Activated CD4-positive, alpha-beta T cell treated with anti-CD3 and anti-CD28 coated beads, Interleukin-2, amount 10 ng/mL, durations not matched to agents 7 days and 5 days (primary cell): ENCODE results near the gene SORCS2. TPM values are rescaled to one million over a fixed set of nuclear protein-coding genes. Genes with fewer than 3 reads are reported as not detected.

Experiments used
- CTCF ChIA-PET: fragments of 350-600 bp; sonication (Branson Sonifier 250); formaldehyde crosslinking; loops from one replicate; lab custom pipeline; 2021; ENCODE audit warnings: antibody characterized with exemption; lab: Charles Lee
- POLR2A ChIA-PET: fragments of 350-600 bp; sonication (Branson Sonifier 250); formaldehyde crosslinking; loops from one replicate; lab custom pipeline; 2021; ENCODE audit warnings: antibody characterized with exemption; lab: Charles Lee
- DNase-seq: peaks from one replicate; pipeline ENCODE4 v3.0.0-alpha.2; 2020
- H3K27ac Mint-ChIP-seq: one replicate; pipeline ENCODE4 v1.8.0; 2021; ENCODE audit warnings: mild to moderate bottlenecking, moderate library complexity, mixed read lengths
- H3K27me3 Mint-ChIP-seq: one replicate; pipeline ENCODE4 v1.8.0; 2021; ENCODE audit warnings: mixed read lengths
- H3K36me3 Mint-ChIP-seq: one replicate; pipeline ENCODE4 v1.8.0; 2021; ENCODE audit warnings: low read depth, mixed read lengths
- H3K4me1 Mint-ChIP-seq: one replicate; pipeline ENCODE4 v1.8.0; 2021; ENCODE audit warnings: mixed read lengths
- H3K4me3 Mint-ChIP-seq: one replicate; pipeline ENCODE4 v1.8.0; 2021; ENCODE audit warnings: mild to moderate bottlenecking, moderate library complexity, mixed read lengths
- H3K9me3 Mint-ChIP-seq: one replicate; pipeline ENCODE4 v1.8.0; 2021; ENCODE audit warnings: mixed read lengths
- total RNA-seq, 2 experiments: library from RNA; stranded (reverse); gene quantifications; one replicate each; pipeline ENCODE4 v1.2.3, GENCODE V29; 2021

SORCS2 gene
- total RNA-seq, 2 experiments from 2014 or later = not detected

- peaks cover 7% of the 10 kb centered on the region for H3K27me3 Mint-ChIP-seq
- CTCF ChIA-PET = no interaction called here
- H3K36me3 Mint-ChIP-seq = no peaks in the 10 kb centered on the region
- no peak overlapping the region for H3K4me3 Mint-ChIP-seq
- no peaks in the 10 kb centered on the region for H3K4me1 Mint-ChIP-seq
- no peak overlapping the region for H3K27ac Mint-ChIP-seq
- no peaks in the 10 kb centered on the region for H3K9me3 Mint-ChIP-seq
- POLR2A ChIA-PET = no interaction called here
- no peak for DNase-seq
Measured at GRCh38 chr4:7487998-7488671, 295.8 kb downstream of the SORCS2 start.

- Mint-ChIP-seq H3K4me1 (no peaks in the 10 kb centered on the region), H3K27ac (no peak overlapping the region)
Measured at GRCh38 chr4:7491915-7492314, 299.6 kb downstream of the SORCS2 start.

GRCh38 chr4:7498446-7499200 is 306.3 kb downstream of the SORCS2 start:
- DNase-seq = no peak
- no peaks in the 10 kb centered on the region for H3K36me3 Mint-ChIP-seq
- H3K27ac Mint-ChIP-seq = peak overlapping the region; percentile 32
- H3K4me3 Mint-ChIP-seq = no peak overlapping the region
- POLR2A ChIA-PET = no interaction called here
- CTCF ChIA-PET = interaction anchor here (0.6 kb wide), 1 partner anchor 553 kb away, joined by 3 read pairs; no protein-coding TSS in a partner anchor
- H3K9me3 Mint-ChIP-seq = no peaks in the 10 kb centered on the region
- no peaks in the 10 kb centered on the region for H3K27me3 Mint-ChIP-seq
- no peaks in the 10 kb centered on the region for H3K4me1 Mint-ChIP-seq

More at GRCh38 chr4:7491915-7492314, 299.6 kb downstream of the SORCS2 start:
- POLR2A ChIA-PET = no interaction called here
- Mint-ChIP-seq H3K9me3 (no peaks in the 10 kb centered on the region), H3K27me3 (peaks cover 7% of the 10 kb centered on the region), H3K36me3 (no peaks in the 10 kb centered on the region), H3K4me3 (no peak overlapping the region)
- DNase-seq = no peak
- CTCF ChIA-PET = no interaction called here

- ChIA-PET POLR2A (no interaction called here), CTCF (no interaction called here)
- no peaks in the 10 kb centered on the region for H3K27me3 Mint-ChIP-seq
- no peak overlapping the region for H3K4me3 Mint-ChIP-seq
- no peaks in the 10 kb centered on the region for H3K9me3 Mint-ChIP-seq
- no peak overlapping the region for H3K27ac Mint-ChIP-seq
- DNase-seq = no peak
- H3K4me1 Mint-ChIP-seq = no peaks in the 10 kb centered on the region
- no peaks in the 10 kb centered on the region for H3K36me3 Mint-ChIP-seq
Measured at GRCh38 chr4:7499661-7500060, 307.3 kb downstream of the SORCS2 start.

GRCh38 chr4:7500404-7500803 is 308.1 kb downstream of the SORCS2 start:
- Mint-ChIP-seq H3K36me3 (no peaks in the 10 kb centered on the region), H3K27ac (no peak overlapping the region), H3K4me1 (no peaks in the 10 kb centered on the region), H3K9me3 (no peaks in the 10 kb centered on the region), H3K4me3 (no peak overlapping the region), H3K27me3 (no peaks in the 10 kb centered on the region)
- ChIA-PET CTCF (no interaction called here), POLR2A (no interaction called here)
- no peak for DNase-seq

GRCh38 chr4:7501314-7501713 is 309.0 kb downstream of the SORCS2 start:
- ChIA-PET CTCF (no interaction called here), POLR2A (no interaction called here)
- DNase-seq = no peak
- H3K27ac Mint-ChIP-seq = no peak overlapping the region
- no peak overlapping the region for H3K4me3 Mint-ChIP-seq
- H3K36me3 Mint-ChIP-seq = no peaks in the 10 kb centered on the region
- no peaks in the 10 kb centered on the region for H3K27me3 Mint-ChIP-seq
- H3K4me1 Mint-ChIP-seq = no peaks in the 10 kb centered on the region
- H3K9me3 Mint-ChIP-seq = no peaks in the 10 kb centered on the region

- H3K27ac Mint-ChIP-seq = no peak overlapping the region
- H3K27me3 Mint-ChIP-seq = peaks cover 3% of the 10 kb centered on the region
- ChIA-PET CTCF (no interaction called here), POLR2A (no interaction called here)
- DNase-seq = no peak
- H3K4me3 Mint-ChIP-seq = no peak overlapping the region
- H3K36me3 Mint-ChIP-seq = no peaks in the 10 kb centered on the region
- no peaks in the 10 kb centered on the region for H3K9me3 Mint-ChIP-seq
- no peaks in the 10 kb centered on the region for H3K4me1 Mint-ChIP-seq
Measured at GRCh38 chr4:7501873-7502272, 309.5 kb downstream of the SORCS2 start.

- Mint-ChIP-seq H3K9me3 (no peaks in the 10 kb centered on the region), H3K27me3 (peaks cover 7% of the 10 kb centered on the region), H3K27ac (no peak overlapping the region), H3K4me1 (peaks cover 4% of the 10 kb centered on the region), H3K4me3 (no peak overlapping the region), H3K36me3 (no peaks in the 10 kb centered on the region)
- no peak for DNase-seq
- ChIA-PET POLR2A (no interaction called here), CTCF (interaction anchor here (0.9 kb wide), 1 partner anchor 16 kb away, joined by 3 read pairs; no protein-coding TSS in a partner anchor)
Measured at GRCh38 chr4:7503559-7504249, 311.4 kb downstream of the SORCS2 start.

- no peaks in the 10 kb centered on the region for H3K9me3 Mint-ChIP-seq
- no peak for DNase-seq
- H3K36me3 Mint-ChIP-seq = no peaks in the 10 kb centered on the region
- CTCF ChIA-PET = no interaction called here
- H3K4me1 Mint-ChIP-seq = peaks cover 4% of the 10 kb centered on the region
- POLR2A ChIA-PET = no interaction called here
- H3K4me3 Mint-ChIP-seq = no peak overlapping the region
- H3K27me3 Mint-ChIP-seq = peaks cover 7% of the 10 kb centered on the region
- H3K27ac Mint-ChIP-seq = no peak overlapping the region
Measured at GRCh38 chr4:7505116-7505900, 313.0 kb downstream of the SORCS2 start.

- POLR2A ChIA-PET = no interaction called here
- no peak overlapping the region for H3K27ac Mint-ChIP-seq
- no peak for DNase-seq
- CTCF ChIA-PET = no interaction called here
- H3K4me1 Mint-ChIP-seq = peaks cover 4% of the 10 kb centered on the region
- H3K27me3 Mint-ChIP-seq = peaks cover 10% of the 10 kb centered on the region
- no peak overlapping the region for H3K4me3 Mint-ChIP-seq
- no peaks in the 10 kb centered on the region for H3K36me3 Mint-ChIP-seq
- H3K9me3 Mint-ChIP-seq = no peaks in the 10 kb centered on the region
Measured at GRCh38 chr4:7506119-7506518, 313.8 kb downstream of the SORCS2 start.

GRCh38 chr4:7506572-7506971 is 314.2 kb downstream of the SORCS2 start:
- CTCF ChIA-PET = no interaction called here
- DNase-seq = no peak
- POLR2A ChIA-PET = no interaction called here
- Mint-ChIP-seq H3K4me3 (no peak overlapping the region), H3K27me3 (peaks cover 11% of the 10 kb centered on the region), H3K9me3 (no peaks in the 10 kb centered on the region), H3K4me1 (peaks cover 4% of the 10 kb centered on the region), H3K27ac (no peak overlapping the region), H3K36me3 (no peaks in the 10 kb centered on the region)

- Mint-ChIP-seq H3K27me3 (peaks cover 11% of the 10 kb centered on the region), H3K4me1 (peaks cover 4% of the 10 kb centered on the region), H3K36me3 (no peaks in the 10 kb centered on the region), H3K4me3 (no peak overlapping the region), H3K27ac (no peak overlapping the region), H3K9me3 (no peaks in the 10 kb centered on the region)
- POLR2A ChIA-PET = no interaction called here
- CTCF ChIA-PET = no interaction called here
- no peak for DNase-seq
Measured at GRCh38 chr4:7507381-7507780, 315.0 kb downstream of the SORCS2 start.
